H1 (cell line): ENCODE measurements around the gene PRKRIP1. TPM values are rescaled to one million over a fixed set of nuclear protein-coding genes. Genes with fewer than 3 reads are reported as not detected.

ENCODE experiments used
- BCL11A ChIP-seq, 2 experiments: IDR thresholded peaks; one replicate each; pipeline ENCODE4 v1.6.1; 2011; ENCODE audit warnings: low read depth in 2 of 2, low read length in 2 of 2, mild to moderate bottlenecking in 2 of 2
- JUN ChIP-seq: IDR thresholded peaks from 2 replicates; pipeline ENCODE4 v1.6.1; 2011; ENCODE audit warnings: low read depth, mild to moderate bottlenecking, improper control_type of control experiment, low read length
- POLR2AphosphoS5 ChIP-seq: IDR thresholded peaks from 2 replicates; pipeline ENCODE4 v1.6.1; 2011; ENCODE audit warnings: low read depth, low read length
- RAD21 ChIP-seq, 2 experiments: IDR thresholded peaks in 1 of 2; conservative IDR thresholded peaks in 1 of 2; 2 replicates each; pipeline ENCODE4 v1.6.1; 2011; ENCODE audit warnings: low read depth in 2 of 2, low read length in 2 of 2, improper control_type of control experiment in 1 of 2, inconsistent platforms in 1 of 2, mild to moderate bottlenecking in 1 of 2, moderate library complexity in 1 of 2
- SIN3A ChIP-seq, 2 experiments: IDR thresholded peaks in 1 of 2; conservative IDR thresholded peaks in 1 of 2; 2 replicates each; pipeline ENCODE4 v1.6.1; 2011 to 2012; ENCODE audit warnings: low read length in 2 of 2, improper control_type of control experiment in 1 of 2, low read depth in 1 of 2, mild to moderate bottlenecking in 1 of 2
- SIX5 ChIP-seq: IDR thresholded peaks from 2 replicates; pipeline ENCODE4 v1.6.1; 2011; ENCODE audit warnings: mild to moderate bottlenecking, low read depth, low read length
- polyA plus RNA-seq, 7 experiments: library from polyadenylated mRNA; depleted of rRNA in 3 of 7; stranded (reverse) in 5 of 7; unstranded in 2 of 7; fragments of >200 nt in 5 of 7; fragments of 200-250 nt in 2 of 7; gene quantifications; 1 replicate in 5 of 7; 2 replicates in 1 of 7; 4 replicates in 1 of 7; pipeline versions ENCODE4 v1.2.1 to v1.2.3, GENCODE V29; 2011 to 2013; ENCODE audit warnings: missing spikeins in 2 of 7, mixed read lengths in 2 of 7
- total RNA-seq: library from RNA; stranded (reverse); fragmentation: NEBNext Ultra II Directional; extraction: Animal tissue kit (Norgen Biotek cat#: 25700); gene quantifications from 2 replicates; pipeline ENCODE4 v1.2.1, GENCODE V29; 2021

PRKRIP1 gene
- total and polyA plus RNA-seq, 2 of the 8 experiments (the other 6 are each of a cell fraction or from before 2014, with no cell fraction given), result 11.1 to 22.0 TPM

DNA sequence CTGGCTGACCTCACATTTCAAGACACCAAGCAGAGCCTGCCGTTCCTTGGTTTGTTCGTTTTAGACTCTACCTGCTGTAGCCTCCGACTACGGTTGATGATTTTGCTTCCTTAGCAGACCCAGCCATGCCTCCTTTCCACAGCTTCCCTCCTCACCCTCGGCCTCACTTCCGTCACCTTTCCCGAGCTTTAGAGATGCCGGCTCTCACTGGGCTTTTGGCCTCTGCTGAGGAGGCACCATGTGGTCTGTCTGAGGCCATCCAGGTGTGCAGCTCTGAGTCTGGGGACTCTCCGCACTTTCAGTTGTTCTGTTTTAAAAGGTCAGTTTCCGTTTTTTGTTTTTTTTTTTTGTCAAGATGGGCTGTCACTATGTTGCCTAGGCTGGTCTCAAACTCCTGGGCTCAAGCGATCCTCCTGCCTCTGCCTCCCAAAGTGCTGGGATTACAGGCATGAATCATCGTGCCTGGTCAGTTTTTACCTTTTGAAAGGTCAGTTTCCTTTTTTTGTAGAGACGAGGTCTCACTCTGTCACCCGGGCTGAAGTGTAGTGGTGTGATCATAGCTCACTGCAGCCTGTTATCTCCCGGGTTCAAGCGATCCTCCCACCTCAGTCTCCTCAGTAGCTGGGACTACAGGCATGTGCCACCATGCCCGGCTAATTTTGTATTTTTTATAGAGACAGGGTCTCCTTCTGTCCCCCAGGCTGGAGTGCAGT lies 49.0 kb downstream of the PRKRIP1 start (continued):
- TF ChIP-seq SIN3A (conservative IDR thresholded peaks at IDR 0.05 in 1 of 2, IDR thresholded peaks at IDR 0.05 in 1 of 2; ENCODE audit: low read depth in 1 of 2, low read length in 2 of 2) (no peak), BCL11A (IDR thresholded peaks at IDR 0.05; ENCODE audit: low read depth in 2 of 2, low read length in 2 of 2) (no peak), SIX5 (no peak), JUN (no peak), POLR2AphosphoS5 (no peak), RAD21 (IDR thresholded peaks at IDR 0.05 in 1 of 2, conservative IDR thresholded peaks at IDR 0.05 in 1 of 2; ENCODE audit: low read depth in 2 of 2, low read length in 2 of 2) (no peak)
